ENCODE results near the gene CSRNP3.

DNA sequence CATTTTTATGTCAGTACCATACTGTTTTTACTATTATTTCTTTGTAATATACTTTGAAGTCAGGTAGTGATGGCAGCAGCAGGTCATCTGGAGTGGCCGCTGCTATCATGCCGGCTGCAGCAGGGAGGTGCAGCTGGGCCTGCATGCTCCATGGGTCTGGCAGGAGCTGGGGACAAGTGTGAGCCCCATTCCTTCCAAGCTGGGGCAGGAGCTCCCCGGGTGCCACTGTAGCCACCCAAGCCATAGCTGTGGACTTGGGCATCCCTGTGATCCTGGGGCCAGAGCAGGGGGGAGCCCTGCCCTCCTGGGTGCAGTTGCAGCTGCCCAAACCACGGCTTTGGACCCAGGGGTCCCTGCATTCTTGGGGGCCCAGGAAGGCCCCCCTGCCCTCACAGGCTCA is 59.2 kb downstream of the CSRNP3 start:
- TF ChIP-seq, protein P1, sequence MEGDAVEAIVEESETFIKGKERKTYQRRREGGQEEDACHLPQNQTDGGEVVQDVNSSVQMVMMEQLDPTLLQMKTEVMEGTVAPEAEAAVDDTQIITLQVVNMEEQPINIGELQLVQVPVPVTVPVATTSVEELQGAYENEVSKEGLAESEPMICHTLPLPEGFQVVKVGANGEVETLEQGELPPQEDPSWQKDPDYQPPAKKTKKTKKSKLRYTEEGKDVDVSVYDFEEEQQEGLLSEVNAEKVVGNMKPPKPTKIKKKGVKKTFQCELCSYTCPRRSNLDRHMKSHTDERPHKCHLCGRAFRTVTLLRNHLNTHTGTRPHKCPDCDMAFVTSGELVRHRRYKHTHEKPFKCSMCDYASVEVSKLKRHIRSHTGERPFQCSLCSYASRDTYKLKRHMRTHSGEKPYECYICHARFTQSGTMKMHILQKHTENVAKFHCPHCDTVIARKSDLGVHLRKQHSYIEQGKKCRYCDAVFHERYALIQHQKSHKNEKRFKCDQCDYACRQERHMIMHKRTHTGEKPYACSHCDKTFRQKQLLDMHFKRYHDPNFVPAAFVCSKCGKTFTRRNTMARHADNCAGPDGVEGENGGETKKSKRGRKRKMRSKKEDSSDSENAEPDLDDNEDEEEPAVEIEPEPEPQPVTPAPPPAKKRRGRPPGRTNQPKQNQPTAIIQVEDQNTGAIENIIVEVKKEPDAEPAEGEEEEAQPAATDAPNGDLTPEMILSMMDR (conservative IDR thresholded peaks at IDR 0.05; ENCODE audit: low read length), result no peak
- TF ChIP-seq EZH2phosphoT487 (IDR thresholded peaks at IDR 0.05; ENCODE audit: borderline replicate concordance), result no peak

Measured in Loucy (cell line).